Activated T-helper 1 cell treated with Interleukin-2 at 50 U/mL for 16 hours (primary cell): ENCODE data around the gene CHMP1B.
"Not testable (repeated sequence)": the region's sequence is repeated elsewhere in the genome, so short reads cannot be mapped to it uniquely, and the experiment has no call there.

ENCODE experiments used
- DNase-seq: peaks from one replicate; pipeline ENCODE4 v3.0.0-alpha.2; 2020; ENCODE audit warnings: low read depth

Gene CHMP1B

GRCh38 chr18:11840493-11840892, 10.7 kb upstream of the CHMP1B start:
- no peak for DNase-seq

DNA sequence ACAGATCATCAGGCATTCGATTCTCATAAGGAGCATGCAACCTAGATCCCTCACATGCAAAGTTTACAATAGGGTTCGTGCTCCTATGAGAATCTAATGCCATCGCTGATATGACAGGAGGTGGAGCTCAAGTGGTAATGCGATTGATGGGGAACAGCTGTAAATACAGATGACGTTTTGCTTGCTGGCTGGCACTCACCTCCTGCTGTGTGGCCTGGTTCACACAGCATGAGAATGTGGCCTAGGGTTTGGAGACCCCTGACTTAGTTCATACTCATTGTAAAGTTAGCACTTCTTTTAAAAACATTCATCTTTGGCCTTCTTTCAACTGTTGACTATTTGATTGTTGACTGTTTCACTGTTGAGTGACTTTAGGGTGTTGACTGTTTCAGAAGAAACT, 8.7 kb upstream of the CHMP1B start:
- DNase-seq = no peak

DNA sequence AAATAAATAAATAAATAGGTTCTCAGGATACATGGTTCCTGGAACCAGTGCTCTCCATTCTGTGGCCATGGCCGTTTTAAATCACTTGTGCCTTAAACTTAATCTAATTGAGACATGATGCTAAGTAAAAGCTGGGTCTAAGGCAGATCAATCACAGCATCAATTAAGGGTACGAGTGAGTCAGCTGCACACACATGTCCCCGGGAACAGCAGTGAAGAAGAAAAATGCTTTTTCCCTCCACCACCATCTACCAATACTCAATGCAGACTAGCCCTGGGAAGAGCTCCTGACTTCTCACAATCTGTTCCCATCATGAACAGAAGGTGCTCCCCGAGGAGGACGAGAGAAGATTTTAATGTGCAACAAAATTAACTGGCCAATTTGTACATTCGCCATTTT, 6.8 kb upstream of the CHMP1B start:
- no peak for DNase-seq

- no peak for DNase-seq
Measured at GRCh38 chr18:11845654-11846053, 5.6 kb upstream of the CHMP1B start.

DNA sequence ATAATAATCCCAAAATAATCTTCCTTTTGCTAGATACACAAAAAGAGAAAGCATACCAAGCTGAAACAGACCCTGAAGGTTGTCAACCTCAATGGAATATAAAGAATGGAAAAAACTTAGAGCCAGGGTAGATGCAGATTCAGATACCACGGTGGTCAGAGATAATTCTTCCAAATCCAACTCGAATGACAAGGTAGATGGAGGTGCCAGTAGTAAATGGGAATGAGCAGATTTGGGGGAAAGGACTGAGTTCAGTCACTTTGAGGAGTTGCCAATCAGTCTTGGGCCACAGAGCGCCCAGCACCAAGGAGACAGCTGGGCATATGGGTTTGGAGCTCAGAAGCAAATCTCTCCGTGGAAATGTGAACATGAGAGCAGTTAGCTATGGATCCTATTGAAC, 3.4 kb upstream of the CHMP1B start:
- no peak for DNase-seq

- no peak for DNase-seq
Measured at GRCh38 chr18:11849279-11849678, 1.9 kb upstream of the CHMP1B start.

GRCh38 chr18:11849841-11850634, 1.2 kb upstream of the CHMP1B start:
- peak; percentile 26 for DNase-seq

GRCh38 chr18:11850821-11851145, 430 bp upstream of the CHMP1B start:
- DNase-seq = no peak

DNA sequence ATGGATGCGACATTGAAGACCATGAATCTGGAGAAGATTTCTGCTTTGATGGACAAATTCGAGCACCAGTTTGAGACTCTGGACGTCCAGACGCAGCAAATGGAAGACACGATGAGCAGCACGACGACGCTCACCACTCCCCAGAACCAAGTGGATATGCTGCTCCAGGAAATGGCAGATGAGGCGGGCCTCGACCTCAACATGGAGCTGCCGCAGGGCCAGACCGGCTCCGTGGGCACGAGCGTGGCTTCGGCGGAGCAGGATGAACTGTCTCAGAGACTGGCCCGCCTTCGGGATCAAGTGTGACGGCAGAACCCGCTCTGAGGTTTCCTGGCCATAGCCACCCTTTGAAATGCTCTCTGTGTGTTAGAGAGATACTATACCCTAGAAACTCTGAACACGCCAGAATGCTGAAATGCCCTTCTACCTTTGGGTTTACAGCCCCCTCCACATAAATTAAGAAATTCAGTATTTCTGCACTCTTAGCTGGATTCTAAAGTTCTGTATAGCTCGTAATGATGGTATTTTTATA, 659 bp downstream of the CHMP1B start:
- DNase-seq = peak; percentile 23

DNA sequence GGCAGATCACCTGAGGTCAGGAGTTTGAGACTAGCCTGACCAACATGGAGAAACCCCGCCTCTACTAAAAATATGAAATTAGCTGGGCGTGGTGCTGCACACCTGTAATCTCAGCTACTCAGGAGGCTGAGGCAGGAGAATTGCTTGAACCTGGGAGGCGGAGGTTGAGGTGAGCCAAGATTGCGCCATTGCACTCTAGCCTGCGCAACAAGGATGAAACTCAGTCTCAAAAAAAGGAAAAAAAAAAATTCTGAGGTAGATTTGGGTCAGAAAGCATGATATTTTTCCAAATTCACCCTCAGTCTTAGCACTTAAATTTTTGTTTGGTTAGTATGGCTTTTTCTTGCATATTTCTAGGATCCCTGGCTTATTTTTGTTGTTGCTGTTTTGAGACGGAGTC, 3.3 kb downstream of the CHMP1B start:
- DNase-seq = not testable (repeated sequence)

DNA sequence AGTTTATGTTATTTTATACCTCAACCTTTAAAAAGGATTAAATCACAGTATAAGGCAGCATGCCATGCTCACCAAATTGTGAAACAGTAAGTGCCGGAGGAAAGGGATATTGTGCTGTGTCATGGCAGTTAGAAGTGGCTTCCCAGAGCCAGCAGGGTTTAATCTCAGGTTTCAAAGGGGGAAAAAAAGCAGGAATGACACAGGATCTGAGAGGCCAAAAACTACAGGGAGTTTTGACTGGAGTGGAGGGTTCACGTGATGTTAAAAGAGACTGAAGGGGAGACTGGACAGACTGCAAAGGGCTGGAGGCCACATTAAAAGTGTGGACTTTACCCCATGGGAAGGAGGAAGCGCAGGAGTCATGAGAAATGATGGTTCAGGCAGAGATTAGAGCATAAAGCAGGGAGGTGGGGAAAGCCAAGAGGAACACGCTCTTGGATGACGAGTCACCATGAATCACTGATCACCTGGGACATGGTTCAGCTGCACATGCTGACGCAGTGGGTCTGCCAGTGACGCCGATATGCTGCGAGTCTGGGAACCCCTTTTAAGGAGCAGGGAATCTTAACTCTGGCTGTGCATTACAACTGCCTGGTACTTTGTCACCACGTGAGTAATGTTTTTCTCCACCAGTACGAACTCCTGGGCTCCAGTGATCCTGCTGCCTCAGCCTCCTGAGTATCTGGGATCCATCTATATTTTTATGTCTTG, 6.1 kb downstream of the CHMP1B start:
- no peak for DNase-seq

GRCh38 chr18:11859282-11859830, 8.1 kb downstream of the CHMP1B start:
- DNase-seq = no peak

- no peak for DNase-seq
Measured at GRCh38 chr18:11859903-11860407, 8.7 kb downstream of the CHMP1B start.

DNA sequence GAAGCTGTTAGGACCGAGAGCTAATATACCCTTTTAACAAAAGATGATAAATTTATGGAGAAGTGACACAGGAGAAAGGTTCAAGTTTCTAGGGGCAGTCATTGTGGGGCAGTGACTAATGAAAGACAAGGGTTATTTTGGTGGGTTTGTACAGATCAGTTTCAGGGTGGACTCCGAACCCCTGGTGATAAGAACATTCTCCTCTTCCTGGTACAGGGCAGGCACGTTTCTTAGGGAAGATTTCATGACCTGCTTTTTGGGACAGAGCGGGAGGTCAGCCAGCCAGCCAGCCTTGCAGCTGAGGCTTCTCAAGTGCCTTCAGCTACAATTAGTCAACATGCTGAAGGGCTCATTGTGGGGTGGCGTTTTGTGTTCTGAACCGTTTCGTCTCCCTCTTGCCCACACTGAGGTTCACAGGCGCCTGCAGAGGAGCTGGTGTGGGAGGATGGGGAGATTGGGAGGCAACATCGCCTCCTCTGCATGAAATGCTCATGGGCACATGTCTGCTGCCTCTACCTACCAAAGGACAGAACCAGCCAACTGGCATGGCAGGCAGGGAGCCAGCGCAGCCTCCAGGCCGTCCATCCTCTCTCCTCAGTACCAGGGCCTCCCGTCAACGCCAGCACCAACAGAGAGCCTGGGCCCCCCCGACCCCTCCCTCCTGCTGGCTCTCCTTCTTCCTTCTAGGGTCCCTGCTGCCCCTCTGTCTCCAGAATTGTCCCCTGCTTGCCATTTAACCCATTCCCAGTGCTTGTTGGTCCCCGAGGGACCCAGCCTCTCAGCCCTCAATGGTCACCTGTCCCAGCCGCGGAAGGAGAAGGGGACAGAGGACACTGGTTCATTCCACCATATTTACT, 9.6 kb downstream of the CHMP1B start:
- DNase-seq = no peak

GRCh38 chr18:11861583-11862288, 10.5 kb downstream of the CHMP1B start:
- no peak for DNase-seq

DNA sequence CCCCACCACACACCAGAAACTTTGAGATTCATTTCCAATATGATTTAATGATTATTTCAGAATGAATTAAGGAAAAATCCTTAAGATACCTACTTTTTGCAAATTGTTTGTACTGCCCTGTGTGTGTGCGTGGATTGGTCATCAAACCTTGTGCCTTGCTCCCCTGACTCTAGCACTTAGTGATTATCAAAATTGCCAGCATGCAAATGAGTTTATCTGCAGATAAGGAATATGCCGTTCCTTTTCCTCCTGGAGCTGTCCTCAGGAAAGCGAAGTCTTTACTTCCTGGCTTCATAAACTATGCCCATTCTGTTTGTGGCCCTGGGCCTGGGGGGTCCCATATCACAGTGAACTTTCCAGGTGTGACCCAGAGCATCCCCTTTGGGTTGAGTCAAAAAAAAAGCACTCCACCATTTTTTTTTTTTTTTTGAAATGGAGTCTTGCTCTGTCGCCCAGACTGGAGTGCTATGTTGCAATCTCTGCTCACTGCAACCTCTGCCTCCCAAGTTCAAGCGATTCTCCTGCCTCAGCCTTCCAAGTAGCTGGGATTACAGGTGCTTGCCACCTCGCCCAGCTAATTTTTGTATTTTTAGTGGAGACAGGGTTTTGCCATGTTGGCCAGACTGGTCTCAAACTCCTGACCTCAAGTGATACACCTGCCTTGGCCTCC, 11.4 kb downstream of the CHMP1B start:
- no peak for DNase-seq

DNA sequence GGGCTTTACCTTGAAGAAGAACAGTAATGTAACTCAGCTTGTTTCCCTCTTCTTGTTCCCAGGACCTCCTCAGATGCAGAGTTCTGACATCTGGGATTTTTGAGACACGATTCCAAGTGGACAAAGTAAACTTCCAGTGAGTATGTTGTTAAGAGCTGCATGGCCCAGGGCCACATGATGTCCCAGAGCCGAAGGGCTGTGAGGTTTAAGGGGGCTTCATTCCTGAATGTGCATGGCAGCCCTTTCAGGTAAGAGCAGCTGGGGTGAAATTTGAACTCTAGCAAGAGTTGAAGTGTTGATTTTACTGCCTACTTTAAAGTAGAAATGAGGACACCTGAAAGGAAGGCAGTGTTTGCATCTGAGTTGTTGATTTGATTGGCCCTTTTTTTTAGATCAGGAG, 13.3 kb downstream of the CHMP1B start:
- no peak for DNase-seq

- no peak for DNase-seq
Measured at GRCh38 chr18:11865071-11865470, 13.9 kb downstream of the CHMP1B start.

DNA sequence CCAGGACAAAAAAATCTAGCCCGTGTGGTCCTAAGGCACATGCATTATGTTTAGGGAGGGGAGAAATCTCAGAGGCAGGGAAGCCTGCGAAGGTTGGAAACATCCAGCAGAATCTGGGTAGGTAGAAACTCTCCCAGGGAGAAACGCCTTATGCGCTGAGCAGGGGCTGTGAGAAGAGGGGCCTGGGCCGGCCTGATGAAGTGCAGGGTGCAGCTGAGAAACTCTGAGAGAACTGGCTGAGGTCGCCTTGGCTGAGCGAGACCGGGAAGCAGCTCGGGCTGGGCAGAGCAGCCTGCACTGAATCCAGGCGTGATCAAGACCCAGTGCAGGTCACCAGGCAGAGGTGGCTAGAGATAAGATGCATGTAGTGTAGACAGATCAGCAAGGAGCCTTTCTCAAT, 15.1 kb downstream of the CHMP1B start:
- DNase-seq = no peak

GRCh38 chr18:11866764-11867163, 15.6 kb downstream of the CHMP1B start:
- no peak for DNase-seq

- DNase-seq = no peak
Measured at GRCh38 chr18:11868230-11868629, 17.0 kb downstream of the CHMP1B start.
